Adrenal gland (tissue), 5 donors: Measurements from ENCODE around the gene SHISA6.

ENCODE experiments used
- POLR2A ChIP-seq, 2 donors: fragments of 450-650 bp; IDR thresholded peaks; one replicate each; pipeline ENCODE4 v1.6.1; 2017; ENCODE audit warnings: antibody characterized with exemption in 2 of 2, mild to moderate bottlenecking in 2 of 2, moderate library complexity in 1 of 2
- TF ChIP-seq, protein P1 (sequence below), 6 experiments: fragments of 450-650 bp in 4 of 6; fragments of 200-600 bp in 2 of 6; sonication (generic) in 1 of 6; IDR thresholded peaks; 1 replicate in 5 of 6; 2 replicates in 1 of 6; pipeline versions ENCODE4 v1.5.1 to v1.8.0; 2016 to 2021; ENCODE audit warnings: antibody characterized with exemption in 6 of 6, mild to moderate bottlenecking in 2 of 6, moderate library complexity in 1 of 6
- donor health status: DM: no; HTN: no; CAD: no.

DNA sequence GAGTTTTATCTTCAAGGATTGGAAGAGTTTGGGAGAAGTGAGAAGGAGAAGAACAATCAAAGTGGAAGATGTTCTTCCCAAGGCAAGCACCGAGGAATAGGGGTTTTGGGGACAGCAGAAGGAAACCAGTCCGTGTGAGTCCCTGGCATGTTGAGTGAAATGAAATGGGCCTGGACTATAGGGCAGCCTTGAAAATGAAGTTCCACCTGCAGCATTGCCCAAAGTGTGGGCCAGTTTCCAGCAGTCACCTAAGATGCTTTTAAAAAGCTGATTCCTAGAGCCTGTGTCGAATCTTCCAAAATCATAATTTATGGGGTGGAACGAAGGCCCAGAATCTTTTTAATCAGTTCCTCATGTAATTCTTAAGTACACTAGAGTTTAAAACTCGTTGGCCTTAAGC lies 297.4 kb downstream of the SHISA6 start:
- TF ChIP-seq, protein P1, sequence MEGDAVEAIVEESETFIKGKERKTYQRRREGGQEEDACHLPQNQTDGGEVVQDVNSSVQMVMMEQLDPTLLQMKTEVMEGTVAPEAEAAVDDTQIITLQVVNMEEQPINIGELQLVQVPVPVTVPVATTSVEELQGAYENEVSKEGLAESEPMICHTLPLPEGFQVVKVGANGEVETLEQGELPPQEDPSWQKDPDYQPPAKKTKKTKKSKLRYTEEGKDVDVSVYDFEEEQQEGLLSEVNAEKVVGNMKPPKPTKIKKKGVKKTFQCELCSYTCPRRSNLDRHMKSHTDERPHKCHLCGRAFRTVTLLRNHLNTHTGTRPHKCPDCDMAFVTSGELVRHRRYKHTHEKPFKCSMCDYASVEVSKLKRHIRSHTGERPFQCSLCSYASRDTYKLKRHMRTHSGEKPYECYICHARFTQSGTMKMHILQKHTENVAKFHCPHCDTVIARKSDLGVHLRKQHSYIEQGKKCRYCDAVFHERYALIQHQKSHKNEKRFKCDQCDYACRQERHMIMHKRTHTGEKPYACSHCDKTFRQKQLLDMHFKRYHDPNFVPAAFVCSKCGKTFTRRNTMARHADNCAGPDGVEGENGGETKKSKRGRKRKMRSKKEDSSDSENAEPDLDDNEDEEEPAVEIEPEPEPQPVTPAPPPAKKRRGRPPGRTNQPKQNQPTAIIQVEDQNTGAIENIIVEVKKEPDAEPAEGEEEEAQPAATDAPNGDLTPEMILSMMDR (IDR thresholded peaks at IDR 0.05) = no peak
- no peak for TF ChIP-seq POLR2A (IDR thresholded peaks at IDR 0.05)
